ENCODE data around the gene RNU6-8. TPM values are rescaled to one million over a fixed set of nuclear protein-coding genes. Genes with fewer than 3 reads are reported as not detected.

Gene RNU6-8
- total RNA-seq, 1 experiment from 2014 or later: not detected

GRCh38 chr14:32201193-32201815 lies 1.8 kb downstream of the RNU6-8 start:
- no TSS peak for BruUV-seq (replicated peaks)
- peaks cover 19 to 39% of the 10 kb centered on the region in 2 experiments for H3K4me1 ChIP-seq (ENCODE audit: control insufficient read depth in 1 of 2, insufficient read depth in 2 of 2, low read length in 2 of 2)
- CTCF ChIA-PET: no interaction called here
- H3K27ac ChIP-seq (ENCODE audit: low read depth, low read length): no peak overlapping the region; the same call in 1 of the 2 replicates
- H3K79me2 ChIP-seq (ENCODE audit: insufficient read depth, low read length): no peaks in the 10 kb centered on the region
- ATAC-seq: peak; percentile 56
- peak overlapping the region; percentile 69 for H2AFZ ChIP-seq (ENCODE audit: low read depth, low read length, poor library complexity, severe bottlenecking)
- peak overlapping the region; percentile 70 for H3K4me2 ChIP-seq (ENCODE audit: low read length)
- no peak for DNase-seq (ENCODE audit: low read depth, low spot score)
- intact Hi-C loops (cut with micrococcal nuclease): no loop called here
- no peaks in the 10 kb centered on the region for H4K20me1 ChIP-seq (ENCODE audit: insufficient read depth)
- no peak overlapping the region for H3K9ac ChIP-seq (ENCODE audit: low read length)
- no peaks in the 10 kb centered on the region for H3K27me3 ChIP-seq (ENCODE audit: insufficient read depth, low read length)
- H3K9me3 ChIP-seq (ENCODE audit: control insufficient read depth in 1 of 2, insufficient read depth in 1 of 2, low read depth in 1 of 2, low read length in 2 of 2): no peaks in the 10 kb centered on the region
- TF ChIP-seq CEBPB (IDR thresholded peaks at IDR 0.05; ENCODE audit: low read depth): no peak
- TF ChIP-seq, protein P1, sequence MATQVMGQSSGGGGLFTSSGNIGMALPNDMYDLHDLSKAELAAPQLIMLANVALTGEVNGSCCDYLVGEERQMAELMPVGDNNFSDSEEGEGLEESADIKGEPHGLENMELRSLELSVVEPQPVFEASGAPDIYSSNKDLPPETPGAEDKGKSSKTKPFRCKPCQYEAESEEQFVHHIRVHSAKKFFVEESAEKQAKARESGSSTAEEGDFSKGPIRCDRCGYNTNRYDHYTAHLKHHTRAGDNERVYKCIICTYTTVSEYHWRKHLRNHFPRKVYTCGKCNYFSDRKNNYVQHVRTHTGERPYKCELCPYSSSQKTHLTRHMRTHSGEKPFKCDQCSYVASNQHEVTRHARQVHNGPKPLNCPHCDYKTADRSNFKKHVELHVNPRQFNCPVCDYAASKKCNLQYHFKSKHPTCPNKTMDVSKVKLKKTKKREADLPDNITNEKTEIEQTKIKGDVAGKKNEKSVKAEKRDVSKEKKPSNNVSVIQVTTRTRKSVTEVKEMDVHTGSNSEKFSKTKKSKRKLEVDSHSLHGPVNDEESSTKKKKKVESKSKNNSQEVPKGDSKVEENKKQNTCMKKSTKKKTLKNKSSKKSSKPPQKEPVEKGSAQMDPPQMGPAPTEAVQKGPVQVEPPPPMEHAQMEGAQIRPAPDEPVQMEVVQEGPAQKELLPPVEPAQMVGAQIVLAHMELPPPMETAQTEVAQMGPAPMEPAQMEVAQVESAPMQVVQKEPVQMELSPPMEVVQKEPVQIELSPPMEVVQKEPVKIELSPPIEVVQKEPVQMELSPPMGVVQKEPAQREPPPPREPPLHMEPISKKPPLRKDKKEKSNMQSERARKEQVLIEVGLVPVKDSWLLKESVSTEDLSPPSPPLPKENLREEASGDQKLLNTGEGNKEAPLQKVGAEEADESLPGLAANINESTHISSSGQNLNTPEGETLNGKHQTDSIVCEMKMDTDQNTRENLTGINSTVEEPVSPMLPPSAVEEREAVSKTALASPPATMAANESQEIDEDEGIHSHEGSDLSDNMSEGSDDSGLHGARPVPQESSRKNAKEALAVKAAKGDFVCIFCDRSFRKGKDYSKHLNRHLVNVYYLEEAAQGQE (IDR thresholded peaks at IDR 0.05; ENCODE audit: low read depth): peak; percentile 33; the same call in 1 of the 2 replicates
- POLR2A ChIA-PET: no interaction called here
- peak overlapping the region; percentile 36 to 53 for H3K4me3 ChIP-seq (replicated peaks in 1 of 2; ENCODE audit: low read depth in 1 of 2, low read length in 2 of 2)
- H3K36me3 ChIP-seq (ENCODE audit: control insufficient read depth in 1 of 2, insufficient read depth in 2 of 2, low read length in 2 of 2): no peaks in the 10 kb centered on the region
- RAD21 ChIA-PET (ENCODE audit: low non-redundant PET in 1 of 2, low total read pairs in 2 of 2, uncharacterized antibody in 2 of 2, unreplicated experiment in 2 of 2): no interaction called here
- no peaks in the 10 kb centered on the region for H3K9me2 ChIP-seq (ENCODE audit: insufficient read depth)

- TF ChIP-seq SIN3A (IDR thresholded peaks at IDR 0.05; ENCODE audit: low read depth) (no peak), POLR2AphosphoS5 (IDR thresholded peaks at IDR 0.05; ENCODE audit: low read depth, low read length) (no peak), ZNF274 (IDR thresholded peaks at IDR 0.05; ENCODE audit: low read depth, low read length) (no peak), EZH2phosphoT487 (IDR thresholded peaks at IDR 0.05; ENCODE audit: borderline replicate concordance) (no peak), TCF7L2 (IDR thresholded peaks at IDR 0.05; ENCODE audit: borderline replicate concordance, extremely low read depth, insufficient read depth, insufficient read length) (no peak), SRF (IDR thresholded peaks at IDR 0.05; ENCODE audit: low read depth) (no peak), ZFX (IDR thresholded peaks at IDR 0.05) (no peak)
- Histone ChIP-seq H3K9me2 (ENCODE audit: insufficient read depth) (no peaks in the 10 kb centered on the region), H3K4me1 (ENCODE audit: control insufficient read depth in 1 of 2, insufficient read depth in 2 of 2, low read length in 2 of 2) (peaks cover 12 to 32% of the 10 kb centered on the region in 2 experiments), H4K20me1 (ENCODE audit: insufficient read depth) (no peaks in the 10 kb centered on the region), H2AFZ (ENCODE audit: low read depth, low read length, poor library complexity, severe bottlenecking) (peak overlapping the region; percentile 69), H3K4me2 (ENCODE audit: low read length) (peak overlapping the region; percentile 70), H3K27ac (ENCODE audit: low read depth, low read length) (no peak overlapping the region), H3K9me3 (ENCODE audit: control insufficient read depth in 1 of 2, insufficient read depth in 1 of 2, low read depth in 1 of 2, low read length in 2 of 2) (no peaks in the 10 kb centered on the region), H3K9ac (ENCODE audit: low read length) (no peak overlapping the region; the same call in 1 of the 2 replicates), H3K27me3 (ENCODE audit: insufficient read depth, low read length) (no peaks in the 10 kb centered on the region), H3K79me2 (ENCODE audit: insufficient read depth, low read length) (no peaks in the 10 kb centered on the region), H3K4me3 (replicated peaks in 1 of 2; ENCODE audit: low read depth in 1 of 2, low read length in 2 of 2) (peak overlapping the region; percentile 36 to 53), H3K36me3 (ENCODE audit: control insufficient read depth in 1 of 2, insufficient read depth in 2 of 2, low read length in 2 of 2) (no peaks in the 10 kb centered on the region)
- ChIA-PET CTCF (no interaction called here), POLR2A (no interaction called here), RAD21 (ENCODE audit: low non-redundant PET in 1 of 2, low total read pairs in 2 of 2, uncharacterized antibody in 2 of 2, unreplicated experiment in 2 of 2) (no interaction called here)
- DNase-seq (ENCODE audit: low read depth, low spot score) (no peak), ATAC-seq (no peak)
- no TSS peak for BruUV-seq (replicated peaks)
- intact Hi-C loops (cut with micrococcal nuclease): no loop called here
These were observed 2.5 kb downstream of the RNU6-8 start for GRCh38 chr14:32200368-32201192.
